Subcutaneous adipose tissue (tissue), 4 donors: Measurements from ENCODE around the gene TCIRG1. TPM values are rescaled to one million over a fixed set of nuclear protein-coding genes. Genes with fewer than 3 reads are reported as not detected.

Source experiments
- CTCF ChIP-seq: fragments of 450-650 bp; IDR thresholded peaks from one replicate; pipeline ENCODE4 v1.5.1; 2016; ENCODE audit warnings: low read depth, mild to moderate bottlenecking, control low read depth, antibody characterized with exemption, moderate library complexity
- total RNA-seq, 4 donors: library from RNA; depleted of rRNA; stranded (reverse); fragments of >200 nt; gene quantifications; one replicate each; pipeline ENCODE4 v1.1.0, GENCODE V29; 2016

The TCIRG1 gene
- total RNA-seq, 4 donors from 2014 or later, result 56.4 to 145 (median 118) TPM

GRCh38 chr11:68080860-68081259 is 42.0 kb downstream of the TCIRG1 start:
- TF ChIP-seq CTCF, result no peak

GRCh38 chr11:68081691-68082090 is 42.9 kb downstream of the TCIRG1 start:
- no peak for TF ChIP-seq CTCF

- TF ChIP-seq CTCF, result no peak
These were observed 43.7 kb downstream of the TCIRG1 start for GRCh38 chr11:68082481-68082880.

- no peak for TF ChIP-seq CTCF
These were observed 44.7 kb downstream of the TCIRG1 start for GRCh38 chr11:68083517-68083916.

GRCh38 chr11:68089679-68090078 is 50.9 kb downstream of the TCIRG1 start:
- no peak for TF ChIP-seq CTCF

- no peak for TF ChIP-seq CTCF
These were observed 51.5 kb downstream of the TCIRG1 start for GRCh38 chr11:68090287-68090686.

GRCh38 chr11:68090706-68091105 is 51.9 kb downstream of the TCIRG1 start:
- no peak for TF ChIP-seq CTCF

- TF ChIP-seq CTCF, result no peak
These were observed 53.6 kb downstream of the TCIRG1 start for GRCh38 chr11:68092411-68092810.
